K562 treated with DMSO at 1 percent for 24 hours (cell line): Measurements from ENCODE around the gene TOM1. TPM values are rescaled to one million over a fixed set of nuclear protein-coding genes. Genes with fewer than 3 reads are reported as not detected.

ENCODE experiments used
- total RNA-seq: library from RNA; unstranded; fragments of 300-600 nt; gene quantifications from 2 replicates; pipeline ENCODE4 v1.2.3, GENCODE V29; 2022; ENCODE audit warnings: low read depth; ENCODE audit not compliant: insufficient read depth

Gene TOM1
- 48.9 and 52.7 TPM in 2 replicates for total RNA-seq

GRCh38 chr22:35299673-35300499 lies at the start of gene TOM1:
TSS of gene TOM1 (plus strand) at chr22:35299894. CDS start at chr22:35299929, 35 bp downstream.

GRCh38 chr22:35257321-35258190 lies 42.1 kb upstream of the TOM1 start, which contains the start of gene HMGXB4:
TSS of gene HMGXB4 (plus strand) at chr22:35257493. CDS start at chr22:35262391, 4,898 bp downstream.

GRCh38 chr22:35380537-35381423 lies 81.1 kb downstream of the TOM1 start, which contains the start of gene HMOX1:
TSS of gene HMOX1 (plus strand) at chr22:35381096. CDS start at chr22:35381174, 78 bp downstream.

Other genes with a start within 250 kb of the TOM1 start
- 0.36 and 0.46 TPM in 2 replicates for gene ISX, start 233.7 kb upstream of the TOM1 start, total RNA-seq
- 13.0 and 16.9 TPM in 2 replicates for gene HMGXB4, start 42.4 kb upstream of the TOM1 start, total RNA-seq
- gene HMOX1, start 81.2 kb downstream of the TOM1 start, total RNA-seq, result not detected in 2 replicates
- 96.2 and 107 TPM in 2 replicates for gene MCM5, start 100.2 kb downstream of the TOM1 start, total RNA-seq
- 0.21 TPM in 1 of 2 replicates, not detected in the other for gene RASD2, start 240.9 kb downstream of the TOM1 start, total RNA-seq